Stomach (tissue), 4 donors: Measurements from ENCODE around the gene NPTN.

ENCODE experiments used
- CTCF ChIP-seq, 7 experiments: fragments of 450-650 bp in 4 of 7; fragments of 200-600 bp in 3 of 7; sonication (generic) in 3 of 7; IDR thresholded peaks; one replicate each; pipeline ENCODE4 v1.5.1; 2016 to 2019; ENCODE audit warnings: antibody characterized with exemption in 7 of 7, control low read depth in 2 of 7, mild to moderate bottlenecking in 1 of 7
- EP300 ChIP-seq: sonication (generic); formaldehyde crosslinking; IDR thresholded peaks from one replicate; pipeline ENCODE4 v1.6.1; 2017; ENCODE audit warnings: antibody characterized with exemption
- POLR2A ChIP-seq, 4 donors: fragments of 450-650 bp; IDR thresholded peaks; one replicate each; pipeline ENCODE4 v1.6.1; 2016; ENCODE audit warnings: antibody characterized with exemption in 4 of 4, control low read depth in 2 of 4, mild to moderate bottlenecking in 1 of 4, moderate library complexity in 1 of 4
- POLR2AphosphoS5 ChIP-seq, 3 donors: sonication (generic); formaldehyde crosslinking; IDR thresholded peaks; one replicate each; pipeline ENCODE4 v1.6.1; 2016; ENCODE audit warnings: antibody characterized with exemption in 3 of 3

- TF ChIP-seq CTCF (IDR thresholded peaks at IDR 0.05) (no peak), EP300 (no peak), POLR2AphosphoS5 (IDR thresholded peaks at IDR 0.05) (no peak), POLR2A (IDR thresholded peaks at IDR 0.05) (no peak)
Observed at GRCh38 chr15:73602446-73602843, 30.7 kb downstream of the NPTN start.
